ENCODE measurements around the gene PI4KB.

Gene PI4KB

GRCh38 chr1:151367658-151368392, 40.6 kb upstream of the PI4KB start:
- Histone ChIP-seq H3K4me2 (ENCODE audit: low read length) (no peak overlapping the region), H3K27ac (no peak overlapping the region), H3K4me3 (ENCODE audit: low read depth, low read length) (no peak overlapping the region), H3K9me3 (ENCODE audit: control insufficient read depth, low read length) (no peaks in the 10 kb centered on the region), H3K9ac (no peak overlapping the region), H3K36me3 (ENCODE audit: control insufficient read depth, insufficient read depth, low read length) (no peaks in the 10 kb centered on the region), H3K79me2 (no peaks in the 10 kb centered on the region), H2AFZ (no peak overlapping the region), H3K27me3 (ENCODE audit: control insufficient read depth, insufficient read depth, low read length) (no peaks in the 10 kb centered on the region), H3K4me1 (peaks cover 6% of the 10 kb centered on the region)
- TF ChIP-seq, protein P1, sequence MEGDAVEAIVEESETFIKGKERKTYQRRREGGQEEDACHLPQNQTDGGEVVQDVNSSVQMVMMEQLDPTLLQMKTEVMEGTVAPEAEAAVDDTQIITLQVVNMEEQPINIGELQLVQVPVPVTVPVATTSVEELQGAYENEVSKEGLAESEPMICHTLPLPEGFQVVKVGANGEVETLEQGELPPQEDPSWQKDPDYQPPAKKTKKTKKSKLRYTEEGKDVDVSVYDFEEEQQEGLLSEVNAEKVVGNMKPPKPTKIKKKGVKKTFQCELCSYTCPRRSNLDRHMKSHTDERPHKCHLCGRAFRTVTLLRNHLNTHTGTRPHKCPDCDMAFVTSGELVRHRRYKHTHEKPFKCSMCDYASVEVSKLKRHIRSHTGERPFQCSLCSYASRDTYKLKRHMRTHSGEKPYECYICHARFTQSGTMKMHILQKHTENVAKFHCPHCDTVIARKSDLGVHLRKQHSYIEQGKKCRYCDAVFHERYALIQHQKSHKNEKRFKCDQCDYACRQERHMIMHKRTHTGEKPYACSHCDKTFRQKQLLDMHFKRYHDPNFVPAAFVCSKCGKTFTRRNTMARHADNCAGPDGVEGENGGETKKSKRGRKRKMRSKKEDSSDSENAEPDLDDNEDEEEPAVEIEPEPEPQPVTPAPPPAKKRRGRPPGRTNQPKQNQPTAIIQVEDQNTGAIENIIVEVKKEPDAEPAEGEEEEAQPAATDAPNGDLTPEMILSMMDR (IDR thresholded peaks at IDR 0.05): no peak

DNA sequence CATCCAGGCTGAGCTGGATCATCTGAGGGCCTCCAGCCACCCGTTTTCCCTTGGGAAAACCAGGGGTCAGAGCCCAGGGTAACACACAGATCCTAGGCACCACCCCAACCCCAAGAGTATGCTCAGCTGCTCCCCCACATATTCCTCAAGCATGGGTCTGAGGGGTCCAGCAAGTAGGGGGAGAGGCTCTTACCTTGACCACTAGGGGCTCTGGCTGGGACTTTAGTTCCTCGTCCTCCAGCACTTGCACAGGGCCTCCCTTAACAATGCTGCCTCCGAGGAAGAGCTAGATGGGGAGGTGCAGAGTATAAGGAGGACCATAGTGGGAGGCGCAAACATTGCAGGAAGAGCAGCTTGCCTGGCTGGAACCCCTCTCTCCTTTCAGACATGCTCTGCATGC, 37.8 kb upstream of the PI4KB start:
- Histone ChIP-seq H3K4me1 (no peaks in the 10 kb centered on the region), H3K27me3 (ENCODE audit: control insufficient read depth, insufficient read depth, low read length) (no peaks in the 10 kb centered on the region), H3K79me2 (no peaks in the 10 kb centered on the region), H3K4me3 (ENCODE audit: low read depth, low read length) (no peak overlapping the region), H3K9me3 (ENCODE audit: control insufficient read depth, low read length) (no peaks in the 10 kb centered on the region), H3K36me3 (ENCODE audit: control insufficient read depth, insufficient read depth, low read length) (no peaks in the 10 kb centered on the region), H3K27ac (no peak overlapping the region), H3K9ac (no peak overlapping the region), H2AFZ (no peak overlapping the region), H3K4me2 (ENCODE audit: low read length) (no peak overlapping the region)
- TF ChIP-seq, protein P1 (IDR thresholded peaks at IDR 0.05): no peak

GRCh38 chr1:151362308-151363155, 35.3 kb upstream of the PI4KB start:
- TF ChIP-seq, protein P1 (IDR thresholded peaks at IDR 0.05): no peak
- no peak overlapping the region for H3K27ac ChIP-seq
- H3K36me3 ChIP-seq (ENCODE audit: control insufficient read depth, insufficient read depth, low read length): no peaks in the 10 kb centered on the region
- no peak overlapping the region for H3K4me3 ChIP-seq (ENCODE audit: low read depth, low read length)
- H3K4me2 ChIP-seq (ENCODE audit: low read length): no peak overlapping the region
- H3K79me2 ChIP-seq: no peaks in the 10 kb centered on the region
- no peak overlapping the region for H3K9ac ChIP-seq
- H2AFZ ChIP-seq: no peak overlapping the region
- no peaks in the 10 kb centered on the region for H3K9me3 ChIP-seq (ENCODE audit: control insufficient read depth, low read length)
- H3K27me3 ChIP-seq (ENCODE audit: control insufficient read depth, insufficient read depth, low read length): no peaks in the 10 kb centered on the region
- no peaks in the 10 kb centered on the region for H3K4me1 ChIP-seq

DNA sequence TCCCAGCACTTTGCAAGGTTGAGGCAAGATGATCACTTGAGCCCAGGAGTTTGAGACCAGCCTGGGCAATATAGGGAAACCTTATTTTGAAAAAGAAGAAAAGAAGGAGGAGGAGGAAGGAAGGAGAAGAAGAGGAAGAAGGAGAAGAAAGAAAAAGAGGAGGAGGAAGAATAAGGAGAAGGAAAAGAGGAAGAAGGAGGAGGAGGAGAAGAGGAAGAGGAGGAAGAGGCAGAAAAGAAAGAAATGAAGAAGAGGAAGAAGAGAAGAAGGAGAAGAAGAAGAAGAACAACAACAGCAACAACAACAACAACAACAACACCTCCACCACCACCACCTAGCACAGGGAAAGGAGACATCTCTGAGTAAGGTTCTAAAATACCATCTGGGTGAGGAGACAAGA, 34.7 kb upstream of the PI4KB start:
- TF ChIP-seq, protein P1 (IDR thresholded peaks at IDR 0.05): no peak
- Histone ChIP-seq H3K9ac (no peak overlapping the region), H3K27ac (no peak overlapping the region), H3K4me1 (no peaks in the 10 kb centered on the region), H3K4me3 (ENCODE audit: low read depth, low read length) (no peak overlapping the region), H3K4me2 (ENCODE audit: low read length) (no peak overlapping the region), H3K9me3 (ENCODE audit: control insufficient read depth, low read length) (no peaks in the 10 kb centered on the region), H3K36me3 (ENCODE audit: control insufficient read depth, insufficient read depth, low read length) (no peaks in the 10 kb centered on the region), H2AFZ (no peak overlapping the region), H3K27me3 (ENCODE audit: control insufficient read depth, insufficient read depth, low read length) (no peaks in the 10 kb centered on the region), H3K79me2 (no peaks in the 10 kb centered on the region)

Measured in parathyroid adenoma (tissue), 2 donors.